Neural progenitor cell (in vitro differentiated cells): Measurements from ENCODE around the gene CHPF2. TPM values are rescaled to one million over a fixed set of nuclear protein-coding genes. Genes with fewer than 3 reads are reported as not detected.

Experiments
- DNase-seq: peaks from one replicate; pipeline ENCODE4 v3.0.0-alpha.2; 2016; ENCODE audit warnings: low spot score
- H2AFZ ChIP-seq: fragments of 200-600 bp; sonication (generic); replicated peaks from 2 replicates; pipeline ENCODE4 v1.6.1; 2016; ENCODE audit warnings: antibody characterized with exemption
- H3F3A ChIP-seq: fragments of 200-600 bp; sonication (generic); 2 replicates; pipeline ENCODE4 v1.6.1; 2016; ENCODE audit warnings: antibody characterized with exemption, low read depth
- H3K27ac ChIP-seq: fragments of 200-600 bp; sonication (generic); 2 replicates; pipeline ENCODE4 v1.5.1; 2016; ENCODE audit warnings: mild to moderate bottlenecking
- H3K27me3 ChIP-seq: fragments of 200-600 bp; sonication (generic); 2 replicates; pipeline ENCODE4 v1.6.1; 2016; ENCODE audit warnings: mild to moderate bottlenecking, moderate library complexity
- H3K36me3 ChIP-seq: fragments of 200-600 bp; sonication (generic); 2 replicates; pipeline ENCODE4 v1.5.1; 2016
- H3K4me1 ChIP-seq: fragments of 200-600 bp; sonication (generic); 2 replicates; pipeline ENCODE4 v1.6.1; 2016; ENCODE audit warnings: mixed run types
- H3K4me2 ChIP-seq: fragments of 200-600 bp; sonication (generic); 2 replicates; pipeline ENCODE4 v1.6.1; 2016
- H3K4me3 ChIP-seq: fragments of 200-600 bp; sonication (generic); 2 replicates; pipeline ENCODE4 v1.5.1; 2016
- H3K79me2 ChIP-seq: fragments of 200-600 bp; sonication (generic); 2 replicates; pipeline ENCODE4 v1.6.1; 2016; ENCODE audit warnings: low read depth
- H3K9ac ChIP-seq: fragments of 200-600 bp; sonication (generic); 2 replicates; pipeline ENCODE4 v1.6.1; 2016
- H3K9me3 ChIP-seq: fragments of 200-600 bp; sonication (generic); 2 replicates; pipeline ENCODE4 v1.5.1; 2016; ENCODE audit warnings: low read depth
- H4K20me1 ChIP-seq: fragments of 200-600 bp; sonication (generic); 2 replicates; pipeline ENCODE4 v1.6.1; 2016; ENCODE audit warnings: low read depth
- H3K27ac Mint-ChIP-seq: 3 replicates; pipeline ENCODE4 v1.8.0; 2021; ENCODE audit warnings: mixed read lengths
- H3K27me3 Mint-ChIP-seq: 2 replicates; pipeline ENCODE4 v1.8.0; 2022; ENCODE audit warnings: low read depth, mild to moderate bottlenecking, inconsistent platforms, moderate library complexity, mixed read lengths; ENCODE audit not compliant: insufficient read depth
- H3K36me3 Mint-ChIP-seq: 3 replicates; pipeline ENCODE4 v1.8.0; 2021; ENCODE audit warnings: mixed read lengths
- H3K4me1 Mint-ChIP-seq: 3 replicates; pipeline ENCODE4 v1.8.0; 2021; ENCODE audit warnings: mixed read lengths
- H3K4me3 Mint-ChIP-seq: 3 replicates; pipeline ENCODE4 v1.8.0; 2021; ENCODE audit warnings: mild to moderate bottlenecking, moderate library complexity, mixed read lengths
- H3K9me3 Mint-ChIP-seq: 3 replicates; pipeline ENCODE4 v1.8.0; 2020; ENCODE audit warnings: mixed read lengths
- CTCF ChIP-seq: fragments of 200-600 bp; sonication (generic); IDR thresholded peaks from 2 replicates; pipeline ENCODE4 v1.5.1; 2017; ENCODE audit warnings: antibody characterized with exemption, mild to moderate bottlenecking
- EZH2 ChIP-seq: fragments of 200-600 bp; sonication (generic); IDR thresholded peaks from 2 replicates; pipeline ENCODE4 v1.6.1; 2017; ENCODE audit warnings: antibody characterized with exemption, mild to moderate bottlenecking, moderate library complexity
- EZH2phosphoT487 ChIP-seq: fragments of 200-600 bp; sonication (generic); IDR thresholded peaks from 2 replicates; pipeline ENCODE4 v1.6.1; 2017; ENCODE audit warnings: antibody characterized with exemption
- total RNA-seq: library from RNA; depleted of rRNA; stranded (reverse); fragments of >200 nt; gene quantifications from 2 replicates; pipeline ENCODE4 v1.2.3, GENCODE V29; 2015; ENCODE audit warnings: low replicate concordance

CHPF2 gene
- total RNA-seq, 1 donor from 2014 or later = 8.8 TPM

GRCh38 chr7:151281686-151282085 lies 49.4 kb downstream of the CHPF2 start:
- H3K27ac Mint-ChIP-seq = no peak overlapping the region
- no peaks in the 10 kb centered on the region for H3K9me3 Mint-ChIP-seq
- no peak for TF ChIP-seq EZH2
- TF ChIP-seq EZH2phosphoT487 = no peak
- TF ChIP-seq CTCF = no peak
- H3K9me3 ChIP-seq = no peaks in the 10 kb centered on the region
- no peaks in the 10 kb centered on the region for H3K79me2 ChIP-seq
- no peak overlapping the region for H3K4me2 ChIP-seq
- H4K20me1 ChIP-seq = no peaks in the 10 kb centered on the region
- peaks cover 23% of the 10 kb centered on the region for H3K4me1 Mint-ChIP-seq
- peaks cover 6% of the 10 kb centered on the region for H3K27me3 Mint-ChIP-seq
- no peaks in the 10 kb centered on the region for H3F3A ChIP-seq
- no peak overlapping the region for H3K4me3 Mint-ChIP-seq
- H3K27ac ChIP-seq = no peak overlapping the region
- H3K4me3 ChIP-seq = no peak overlapping the region
- no peak for DNase-seq
- H3K9ac ChIP-seq = no peak overlapping the region
- no peak overlapping the region for H2AFZ ChIP-seq
- no peaks in the 10 kb centered on the region for H3K4me1 ChIP-seq
- peaks cover 45% of the 10 kb centered on the region for H3K27me3 ChIP-seq
- H3K36me3 ChIP-seq = no peaks in the 10 kb centered on the region
- H3K36me3 Mint-ChIP-seq = no peaks in the 10 kb centered on the region

- Histone ChIP-seq H3F3A (no peaks in the 10 kb centered on the region), H2AFZ (no peak overlapping the region), H3K36me3 (no peaks in the 10 kb centered on the region), H4K20me1 (no peaks in the 10 kb centered on the region), H3K9me3 (no peaks in the 10 kb centered on the region), H3K9ac (no peak overlapping the region), H3K4me3 (no peak overlapping the region), H3K27me3 (peaks cover 43% of the 10 kb centered on the region), H3K27ac (no peak overlapping the region), H3K4me2 (no peak overlapping the region), H3K79me2 (no peaks in the 10 kb centered on the region), H3K4me1 (no peaks in the 10 kb centered on the region)
- Mint-ChIP-seq H3K27ac (no peak overlapping the region), H3K27me3 (peaks cover 5% of the 10 kb centered on the region), H3K36me3 (no peaks in the 10 kb centered on the region), H3K9me3 (no peaks in the 10 kb centered on the region), H3K4me1 (peaks cover 25% of the 10 kb centered on the region), H3K4me3 (no peak overlapping the region)
- TF ChIP-seq EZH2phosphoT487 (no peak), CTCF (no peak), EZH2 (no peak)
- DNase-seq = no peak
These were observed 49.8 kb downstream of the CHPF2 start for GRCh38 chr7:151282111-151282510.

- Histone ChIP-seq H3K4me3 (no peak overlapping the region), H3K4me2 (no peak overlapping the region), H3K27me3 (peaks cover 31% of the 10 kb centered on the region), H4K20me1 (no peaks in the 10 kb centered on the region), H2AFZ (no peak overlapping the region), H3F3A (no peaks in the 10 kb centered on the region), H3K4me1 (no peaks in the 10 kb centered on the region), H3K79me2 (no peaks in the 10 kb centered on the region), H3K9ac (no peak overlapping the region), H3K9me3 (no peaks in the 10 kb centered on the region), H3K27ac (no peak overlapping the region), H3K36me3 (no peaks in the 10 kb centered on the region)
- Mint-ChIP-seq H3K36me3 (no peaks in the 10 kb centered on the region), H3K27me3 (peaks cover 8% of the 10 kb centered on the region), H3K4me3 (no peak overlapping the region), H3K27ac (no peak overlapping the region), H3K4me1 (peaks cover 21% of the 10 kb centered on the region), H3K9me3 (no peaks in the 10 kb centered on the region)
- DNase-seq = no peak
- no peak for TF ChIP-seq EZH2phosphoT487
- no peak for TF ChIP-seq EZH2
- no peak for TF ChIP-seq CTCF
These were observed 51.0 kb downstream of the CHPF2 start for GRCh38 chr7:151283302-151283701.
